M059J (cell line): Measurements from ENCODE around the gene SI. TPM values are rescaled to one million over a fixed set of nuclear protein-coding genes. Genes with fewer than 3 reads are reported as not detected.

Experiments used
- DNase-seq: peaks from one replicate; pipeline ENCODE4 v3.0.0-alpha.2; 2012; ENCODE audit warnings: low read depth
- total RNA-seq: library from RNA; depleted of rRNA; stranded (reverse); fragments of >200 nt; shearing (Covaris generic); gene quantifications from 2 replicates; pipeline ENCODE4 v1.2.3, GENCODE V29; 2014; rRNA removed

Gene SI
- not detected in 2 replicates for total RNA-seq

GRCh38 chr3:165078293-165078692 is at the start of gene SI:
SI (minus strand) TSS chr3:165078496; CDS start chr3:165076012, 2,484 bp downstream.
- no peak for DNase-seq

- DNase-seq: no peak
Observed at GRCh38 chr3:165125836-165126235, 47.5 kb upstream of the SI start.

- DNase-seq: no peak
Observed at GRCh38 chr3:165111401-165111800, 33.1 kb upstream of the SI start.

- DNase-seq: no peak
Observed at GRCh38 chr3:165103616-165104015, 25.3 kb upstream of the SI start.

GRCh38 chr3:165082650-165083049 is 4.4 kb upstream of the SI start:
- no peak for DNase-seq

- DNase-seq: no peak
Observed at GRCh38 chr3:165081183-165081582, 2.9 kb upstream of the SI start.

GRCh38 chr3:165075695-165076094 is 2.6 kb downstream of the SI start:
- DNase-seq: no peak

GRCh38 chr3:165070682-165071081 is 7.6 kb downstream of the SI start:
- no peak for DNase-seq

- no peak for DNase-seq
Observed at GRCh38 chr3:165056510-165056909, 21.8 kb downstream of the SI start.

- no peak for DNase-seq
Observed at GRCh38 chr3:165040186-165040585, 38.1 kb downstream of the SI start.

- DNase-seq: no peak
Observed at GRCh38 chr3:165011557-165011956, 66.7 kb downstream of the SI start.

- no peak for DNase-seq
Observed at GRCh38 chr3:164984947-164985346, 93.3 kb downstream of the SI start.

- DNase-seq: no peak
Observed at GRCh38 chr3:164962610-164963009, 115.7 kb downstream of the SI start.

- no peak for DNase-seq
Observed at GRCh38 chr3:164952966-164953365, 125.3 kb downstream of the SI start.

GRCh38 chr3:164951403-164951802 is 126.9 kb downstream of the SI start:
- DNase-seq: peak; percentile 27

GRCh38 chr3:164940745-164941144 is 137.6 kb downstream of the SI start:
- peak; percentile 25 for DNase-seq

- peak; percentile 3 for DNase-seq
Observed at GRCh38 chr3:164929642-164930041, 148.7 kb downstream of the SI start.

Other genes starting within 250 kb of the SI start
- not detected in 2 replicates for gene SLITRK3, start 117.9 kb upstream of the SI start, total RNA-seq